Chondrocyte (in vitro differentiated cells): ENCODE results near the gene KCTD19. TPM values are rescaled to one million over a fixed set of nuclear protein-coding genes. Genes with fewer than 3 reads are reported as not detected.

Source experiments
- DNase-seq: peaks from one replicate; pipeline ENCODE4 v3.0.0; 2021; ENCODE audit warnings: mixed read lengths, low spot score
- H3K27ac Mint-ChIP-seq: one replicate; pipeline ENCODE4 v1.8.0; 2021; ENCODE audit warnings: mild to moderate bottlenecking, moderate library complexity, mixed read lengths; ENCODE audit not compliant: unreplicated experiment
- H3K27me3 Mint-ChIP-seq: 2 replicates; pipeline ENCODE4 v1.8.0; 2021; ENCODE audit warnings: low read depth, mixed read lengths
- H3K36me3 Mint-ChIP-seq: 2 replicates; pipeline ENCODE4 v1.8.0; 2021; ENCODE audit warnings: low read depth, mixed read lengths
- H3K4me1 Mint-ChIP-seq: 2 replicates; pipeline ENCODE4 v1.8.0; 2021; ENCODE audit warnings: low read depth, mild to moderate bottlenecking, mixed read lengths
- H3K4me3 Mint-ChIP-seq: one replicate; pipeline ENCODE4 v1.8.0; 2021; ENCODE audit warnings: mild to moderate bottlenecking, moderate library complexity, mixed read lengths; ENCODE audit not compliant: unreplicated experiment
- H3K9me3 Mint-ChIP-seq: 2 replicates; pipeline ENCODE4 v1.8.0; 2021; ENCODE audit warnings: low read depth, mixed read lengths
- CTCF ChIP-seq: fragments of 200-600 bp; sonication (generic); IDR thresholded peaks from 2 replicates; pipeline ENCODE4 v1.5.0; 2021; ENCODE audit warnings: antibody characterized with exemption, mild to moderate bottlenecking, moderate library complexity
- total RNA-seq: library from RNA; stranded (reverse); gene quantifications from 3 replicates; pipeline ENCODE4 v1.2.1, GENCODE V29; 2021

Gene KCTD19
- total RNA-seq, 1 donor from 2014 or later: not detected

DNA sequence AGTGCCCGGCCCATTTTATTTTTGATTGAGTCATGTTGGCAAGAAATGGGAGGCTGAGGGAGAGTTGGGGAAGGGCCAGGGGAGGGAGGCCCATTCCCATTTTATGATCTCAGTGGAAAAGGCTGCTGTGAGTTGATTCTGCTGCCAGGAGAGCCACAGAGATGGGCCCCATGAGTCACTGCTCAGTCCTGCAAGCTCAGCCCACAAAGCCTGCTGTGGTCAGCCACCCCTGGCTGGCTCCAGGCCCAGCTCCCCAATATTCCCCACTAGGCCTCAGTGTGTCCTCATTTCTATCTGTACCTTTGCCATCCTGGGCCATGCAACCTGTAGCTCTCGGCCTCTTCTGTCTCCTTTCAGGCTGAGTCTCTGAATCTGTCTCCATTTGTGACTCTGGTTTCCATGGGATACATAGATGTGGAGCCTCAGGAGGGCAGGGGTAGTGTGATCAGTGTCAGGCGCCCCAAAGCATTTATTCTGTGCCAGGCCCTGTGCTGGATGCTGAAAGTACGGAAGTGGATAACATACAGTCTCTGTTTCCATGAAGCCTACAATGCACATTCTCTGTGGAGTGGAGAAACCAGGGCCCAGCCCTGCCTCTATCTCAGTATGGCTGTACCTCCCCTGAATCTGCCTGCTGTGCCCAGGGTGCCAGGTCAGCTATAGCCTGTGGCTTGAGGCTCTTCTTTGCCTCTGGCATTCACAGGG lies 49.1 kb downstream of the KCTD19 start:
- no peak for TF ChIP-seq CTCF
- peaks cover 27% of the 10 kb centered on the region for H3K4me1 Mint-ChIP-seq
- peak overlapping the region; percentile 98 for H3K27ac Mint-ChIP-seq
- no peaks in the 10 kb centered on the region for H3K36me3 Mint-ChIP-seq
- H3K4me3 Mint-ChIP-seq: peak overlapping the region; percentile 23
- H3K27me3 Mint-ChIP-seq: no peaks in the 10 kb centered on the region
- no peaks in the 10 kb centered on the region for H3K9me3 Mint-ChIP-seq
- peak; percentile 92 for DNase-seq

GRCh38 chr16:67275321-67275720 lies 51.2 kb downstream of the KCTD19 start:
- no peaks in the 10 kb centered on the region for H3K9me3 Mint-ChIP-seq

DNA sequence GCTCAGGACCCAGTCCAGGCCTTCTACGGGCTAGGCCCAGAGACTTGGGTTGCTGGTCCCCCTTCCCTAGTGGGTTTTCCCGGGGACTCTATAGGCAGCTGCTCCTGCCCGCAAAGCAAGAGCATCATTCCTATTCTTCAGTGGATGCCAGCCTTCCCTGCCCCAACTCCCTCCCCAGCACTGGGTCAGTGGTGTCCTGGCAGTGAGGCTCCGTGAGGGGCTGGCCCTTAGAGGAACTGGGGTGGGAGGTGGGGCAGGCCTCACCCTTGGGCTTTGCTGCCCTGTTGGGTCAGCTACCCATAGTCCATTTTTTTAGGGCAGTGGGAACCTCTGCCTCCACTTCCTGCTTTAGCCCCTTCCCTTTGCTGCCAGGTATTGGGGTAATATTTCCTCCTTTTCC lies 55.1 kb downstream of the KCTD19 start:
- H3K4me3 Mint-ChIP-seq: no peak overlapping the region
- H3K36me3 Mint-ChIP-seq: no peaks in the 10 kb centered on the region
- peak; percentile 38 for DNase-seq
- peaks cover 9% of the 10 kb centered on the region for H3K4me1 Mint-ChIP-seq
- no peak overlapping the region for H3K27ac Mint-ChIP-seq
- TF ChIP-seq CTCF: no peak
- no peaks in the 10 kb centered on the region for H3K27me3 Mint-ChIP-seq
- no peaks in the 10 kb centered on the region for H3K9me3 Mint-ChIP-seq

More at GRCh38 chr16:67275321-67275720, 51.2 kb downstream of the KCTD19 start:
- no peaks in the 10 kb centered on the region for H3K36me3 Mint-ChIP-seq
- H3K27ac Mint-ChIP-seq: no peak overlapping the region
- peaks cover 27% of the 10 kb centered on the region for H3K4me1 Mint-ChIP-seq
- no peaks in the 10 kb centered on the region for H3K27me3 Mint-ChIP-seq
- no peak for DNase-seq
- no peak overlapping the region for H3K4me3 Mint-ChIP-seq
- TF ChIP-seq CTCF: no peak

DNA sequence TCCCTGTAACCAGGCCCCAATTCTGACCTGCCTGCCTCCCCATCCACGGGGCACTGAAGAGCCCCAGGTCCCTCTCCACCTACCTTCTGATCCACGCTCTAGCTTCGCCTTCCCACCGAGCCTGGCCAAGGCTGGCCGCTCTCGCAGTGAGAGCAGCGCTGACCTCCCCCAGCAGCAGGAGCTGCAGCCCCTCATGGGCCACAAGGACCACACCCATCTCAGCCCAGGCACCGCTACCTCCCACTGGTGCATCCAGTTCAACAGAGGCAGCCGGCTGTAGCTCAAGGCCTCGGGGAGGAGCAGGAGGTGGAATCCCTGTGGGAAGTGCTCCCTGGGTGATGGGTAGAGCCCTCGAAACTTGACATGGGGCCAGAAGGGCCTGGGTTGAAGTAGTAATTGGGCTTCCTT lies 55.6 kb downstream of the KCTD19 start:
- DNase-seq: peak; percentile 87
- no peaks in the 10 kb centered on the region for H3K27me3 Mint-ChIP-seq
- no peak overlapping the region for H3K27ac Mint-ChIP-seq
- H3K9me3 Mint-ChIP-seq: no peaks in the 10 kb centered on the region
- H3K4me1 Mint-ChIP-seq: peaks cover 8% of the 10 kb centered on the region
- TF ChIP-seq CTCF: no peak
- no peaks in the 10 kb centered on the region for H3K36me3 Mint-ChIP-seq
- no peak overlapping the region for H3K4me3 Mint-ChIP-seq

DNA sequence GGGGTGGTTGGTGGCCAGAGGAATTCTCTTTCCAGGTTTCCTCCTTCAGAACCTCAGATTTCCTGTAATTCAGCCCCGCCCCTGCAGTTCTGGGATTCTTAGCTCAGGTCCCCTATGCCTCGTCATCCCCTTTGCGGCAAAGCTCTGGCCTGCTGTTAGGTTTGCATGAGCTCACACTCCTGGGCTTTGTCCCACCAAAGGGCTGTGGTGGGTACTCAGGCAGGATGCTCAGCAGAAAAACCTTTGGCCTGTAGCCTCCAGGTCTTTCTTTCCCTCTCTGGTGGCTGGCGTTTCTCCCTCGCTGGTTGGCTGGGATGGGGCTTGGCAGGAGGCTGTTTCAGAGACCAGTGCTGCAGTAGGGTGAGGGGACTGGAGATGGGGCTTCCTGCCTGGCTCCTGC lies 56.8 kb downstream of the KCTD19 start:
- Mint-ChIP-seq H3K4me1 (peaks cover 5% of the 10 kb centered on the region), H3K4me3 (no peak overlapping the region), H3K9me3 (no peaks in the 10 kb centered on the region), H3K27ac (no peak overlapping the region), H3K27me3 (no peaks in the 10 kb centered on the region), H3K36me3 (no peaks in the 10 kb centered on the region)
- peak; percentile 44 for DNase-seq
- TF ChIP-seq CTCF: no peak
